T1000 (cell line): Measurements from ENCODE around the gene KRTCAP3.

ENCODE experiments used
- DNase-seq: peaks from one replicate; lab custom pipeline; 2025; ENCODE audit warnings: mixed read lengths; lab: John Stamatoyannopoulos, UW

KRTCAP3 gene

DNA sequence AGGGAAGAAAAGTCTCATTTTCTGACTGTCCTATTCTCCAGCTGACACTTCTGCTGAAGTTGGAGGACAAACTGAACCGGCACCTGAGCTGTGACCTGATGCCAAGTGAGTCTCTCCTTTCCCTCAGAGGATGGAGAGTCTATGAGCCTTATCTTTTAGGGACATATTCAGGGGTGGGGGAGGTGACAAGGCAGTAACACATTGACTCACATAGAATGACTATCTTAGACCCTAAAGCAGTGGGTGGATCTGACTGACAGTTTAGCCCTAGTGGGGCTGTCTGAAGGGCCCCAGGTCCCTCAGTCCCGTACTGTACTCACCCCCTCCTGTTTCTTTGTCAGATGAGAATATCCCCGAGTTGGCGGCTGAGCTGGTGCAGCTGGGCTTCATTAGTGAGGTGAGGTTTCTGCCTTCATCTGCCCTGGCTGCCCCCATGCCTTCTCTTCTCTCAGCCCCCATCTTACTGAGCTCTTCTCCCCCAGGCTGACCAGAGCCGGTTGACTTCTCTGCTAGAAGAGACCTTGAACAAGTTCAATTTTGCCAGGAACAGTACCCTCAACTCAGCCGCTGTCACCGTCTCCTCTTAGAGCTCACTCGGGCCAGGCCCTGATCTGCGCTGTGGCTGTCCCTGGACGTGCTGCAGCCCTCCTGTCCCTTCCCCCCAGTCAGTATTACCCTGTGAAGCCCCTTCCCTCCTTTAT is 805 bp upstream of the KRTCAP3 start:
- no peak for DNase-seq

DNA sequence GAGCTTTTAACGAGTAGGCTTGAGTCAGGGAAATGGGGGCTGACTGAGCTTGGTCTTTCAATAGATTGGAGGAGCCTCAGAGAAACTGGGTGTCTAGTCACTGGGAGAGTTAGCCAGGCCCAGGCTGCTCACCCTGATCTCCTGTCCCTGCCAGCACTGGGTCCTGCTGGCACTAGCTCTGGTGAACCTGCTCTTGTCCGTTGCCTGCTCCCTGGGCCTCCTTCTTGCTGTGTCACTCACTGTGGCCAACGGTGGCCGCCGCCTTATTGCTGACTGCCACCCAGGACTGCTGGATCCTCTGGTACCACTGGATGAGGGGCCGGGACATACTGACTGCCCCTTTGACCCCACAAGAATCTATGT is 720 bp downstream of the KRTCAP3 start:
- DNase-seq = no peak

DNA sequence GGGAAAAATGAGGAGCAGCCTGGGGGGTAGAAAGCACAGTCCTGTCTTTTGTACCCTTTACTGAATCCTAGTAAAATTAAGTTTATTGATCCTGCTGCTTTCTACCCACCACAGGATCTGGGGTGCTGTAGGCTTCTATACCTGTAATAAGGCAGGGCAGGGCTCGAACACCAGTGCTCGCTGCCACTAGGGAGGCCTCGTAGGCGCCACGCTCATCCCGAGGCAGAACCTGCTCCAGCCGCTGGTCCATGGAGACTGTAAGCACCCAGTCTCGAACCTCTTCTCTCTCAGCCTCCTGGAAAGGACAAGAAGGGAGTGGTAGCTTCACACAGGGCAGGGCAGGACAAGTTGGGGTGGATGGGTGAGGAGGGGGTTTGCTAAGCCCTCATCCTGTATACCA is 3.0 kb downstream of the KRTCAP3 start:
- no peak for DNase-seq

DNA sequence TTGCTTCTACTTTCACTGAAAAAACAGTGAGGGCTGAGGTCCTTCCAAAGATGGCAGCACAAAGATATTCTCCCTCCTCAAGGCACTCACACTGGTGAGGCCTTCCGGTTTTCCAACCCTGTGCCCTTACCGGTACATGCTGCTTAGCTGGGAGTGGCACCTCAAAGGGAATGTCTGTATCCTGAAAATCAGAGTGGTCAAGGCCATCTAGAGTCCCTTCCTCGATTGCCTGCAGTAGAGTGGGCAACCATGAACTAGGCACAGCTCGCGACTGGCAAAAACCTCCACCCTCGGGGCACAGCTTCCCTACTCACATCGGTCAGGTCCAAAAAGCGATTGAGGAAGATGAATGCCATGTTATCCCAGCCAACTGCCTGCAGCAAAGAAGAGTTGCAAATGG is 3.4 kb downstream of the KRTCAP3 start:
- no peak for DNase-seq

DNA sequence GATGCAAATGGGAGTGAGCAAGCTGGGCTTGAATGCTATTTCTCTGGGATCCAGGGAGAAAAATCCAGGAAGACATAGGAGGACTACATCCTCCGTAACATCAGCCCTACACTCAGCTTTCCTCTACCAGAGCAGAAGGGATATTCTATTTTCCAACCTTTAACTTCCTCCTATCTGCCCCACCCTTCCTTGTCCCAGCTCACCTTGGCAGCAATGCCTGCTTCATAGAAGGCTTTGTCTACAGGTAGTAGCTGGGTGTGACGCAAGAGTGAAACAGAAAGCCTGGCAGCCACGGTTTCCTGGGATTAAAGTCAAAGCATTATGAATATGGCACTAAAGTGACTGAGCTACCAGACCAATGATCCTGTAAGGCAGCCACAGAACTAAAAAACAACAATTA is 3.9 kb downstream of the KRTCAP3 start:
- DNase-seq = no peak

DNA sequence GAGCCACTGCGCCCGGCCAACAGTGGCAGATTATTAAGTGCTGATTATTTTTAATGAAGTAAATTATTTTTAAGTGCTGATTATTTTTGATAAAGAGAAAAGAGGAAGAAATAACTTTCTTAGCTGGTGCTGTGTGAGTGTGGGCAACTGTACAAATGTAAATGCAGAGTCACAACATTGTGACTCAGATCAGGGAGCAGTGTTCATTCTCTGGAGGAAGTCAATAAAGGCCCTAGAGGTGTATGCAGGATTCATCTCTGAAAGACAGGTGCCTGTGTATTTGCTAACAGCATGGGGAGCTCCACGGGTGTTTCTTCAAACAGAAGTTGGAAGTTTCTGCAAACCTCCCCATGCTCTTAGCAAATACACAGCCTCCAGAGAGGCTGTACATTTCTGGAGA is 6.2 kb downstream of the KRTCAP3 start:
- no peak for DNase-seq

DNA sequence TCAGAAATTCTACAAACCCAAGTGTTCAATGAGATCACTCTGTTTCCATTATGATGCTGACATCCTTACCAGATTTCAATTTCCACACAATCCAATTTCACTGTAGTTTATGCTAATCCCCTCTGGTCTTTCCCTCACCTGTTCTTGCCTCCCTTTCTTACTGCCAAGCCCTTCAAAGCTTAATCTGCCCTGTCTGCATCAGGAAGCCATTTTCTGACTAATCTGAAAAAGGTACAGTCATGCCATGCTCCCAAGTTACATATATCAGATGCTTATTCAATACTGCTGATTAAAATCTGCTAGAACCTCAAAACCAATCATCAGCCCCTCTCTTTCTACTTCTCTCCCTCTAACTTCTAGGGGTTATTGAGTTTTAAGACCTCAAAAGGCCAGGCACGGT is 8.9 kb downstream of the KRTCAP3 start:
- DNase-seq = no peak

DNA sequence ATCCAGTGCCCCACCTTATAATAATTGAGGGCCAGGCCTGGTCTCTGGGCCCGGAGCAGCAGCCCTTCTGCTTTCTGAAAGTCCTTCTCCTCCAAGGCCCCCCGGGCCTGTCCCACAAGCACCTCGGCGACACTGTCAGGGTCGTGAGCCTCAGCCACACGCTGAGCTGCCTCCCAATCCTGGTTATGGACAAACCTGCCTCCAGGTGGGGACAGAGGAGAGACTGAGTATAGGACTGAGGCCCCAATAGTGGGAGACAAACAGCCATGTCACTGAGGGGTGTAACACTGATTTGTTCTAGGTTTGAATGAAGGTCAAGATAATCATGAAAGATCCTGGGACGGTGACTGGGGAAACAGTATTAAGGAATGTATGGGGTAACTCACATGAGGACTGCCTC is 11.8 kb downstream of the KRTCAP3 start:
- no peak for DNase-seq

DNA sequence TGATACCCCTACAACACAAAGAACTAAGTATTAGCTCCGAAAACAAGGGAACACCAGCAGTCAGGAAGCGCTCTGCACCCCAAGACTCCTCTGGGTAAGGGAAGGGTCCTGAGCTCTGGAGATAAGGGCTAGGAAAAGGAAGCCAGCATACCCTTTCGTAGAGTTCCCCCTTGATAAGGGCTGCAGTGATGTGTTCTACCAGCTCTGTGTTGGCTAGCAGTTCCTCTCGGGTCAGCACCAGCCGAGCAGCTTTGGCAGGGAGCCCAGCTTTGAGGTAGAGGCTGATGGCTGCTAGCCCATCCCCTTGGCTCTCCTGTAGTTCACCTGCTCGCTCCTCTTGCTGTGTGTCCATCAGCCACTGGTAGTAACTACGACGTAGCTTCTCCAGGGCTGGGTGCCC is 18.9 kb downstream of the KRTCAP3 start:
- DNase-seq = no peak

DNA sequence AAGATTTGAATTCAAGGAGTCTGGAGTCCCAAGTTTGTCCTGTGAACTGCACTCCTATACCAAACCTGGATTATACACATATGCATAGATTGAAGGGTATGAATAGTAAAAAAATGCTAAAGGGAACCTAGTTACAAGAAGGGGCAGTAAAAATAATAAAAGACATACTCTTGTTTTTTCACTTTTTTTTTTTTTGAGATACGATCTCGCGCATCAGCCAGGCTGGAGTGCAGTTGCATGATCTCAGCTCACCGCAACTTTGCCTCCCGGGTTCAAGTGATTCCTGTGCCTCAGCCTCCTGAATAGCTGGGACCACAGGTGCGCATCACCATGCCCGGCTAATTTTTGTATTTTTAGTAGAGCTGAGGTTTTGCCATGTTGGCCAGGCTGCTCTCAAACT is 22.3 kb downstream of the KRTCAP3 start:
- no peak for DNase-seq

DNA sequence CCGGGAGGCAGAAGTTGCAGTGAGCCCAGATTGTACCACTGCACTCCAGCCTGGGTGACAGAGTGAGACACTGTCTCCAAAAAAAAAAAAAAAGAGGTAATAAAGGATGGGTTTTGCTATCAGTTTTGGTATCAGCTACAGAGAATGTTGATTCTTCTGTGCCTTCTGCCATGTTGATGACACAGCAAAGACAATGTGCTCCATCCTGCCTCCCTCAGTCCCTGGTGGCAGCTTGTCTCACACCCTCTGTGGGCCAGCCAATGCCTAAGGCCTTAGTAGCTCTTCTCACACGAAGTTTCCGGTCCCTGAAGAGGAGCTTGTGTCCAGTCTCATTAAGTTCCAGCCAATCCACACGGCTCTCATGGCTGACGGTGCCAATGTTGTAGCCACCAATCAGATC is 29.8 kb downstream of the KRTCAP3 start:
- no peak for DNase-seq

DNA sequence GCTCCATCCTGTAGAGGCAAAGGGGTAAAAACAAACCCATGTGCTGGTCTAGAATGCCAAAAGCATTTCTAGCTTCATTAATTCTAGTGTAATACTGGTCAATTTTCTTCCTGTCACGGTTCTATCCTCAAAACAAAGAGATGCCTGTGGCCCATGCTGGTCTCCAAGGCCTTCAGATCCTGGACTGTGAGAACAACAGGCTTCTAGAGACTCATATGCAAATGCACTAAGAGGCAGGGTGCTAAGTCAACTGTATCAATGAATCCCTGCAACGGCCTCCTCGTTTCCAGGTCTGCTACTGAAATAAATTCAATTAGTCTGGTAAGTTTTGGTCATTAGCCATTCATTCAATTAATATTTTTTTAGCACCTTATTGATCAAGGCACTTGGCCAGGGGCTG is 43.3 kb downstream of the KRTCAP3 start:
- no peak for DNase-seq

DNA sequence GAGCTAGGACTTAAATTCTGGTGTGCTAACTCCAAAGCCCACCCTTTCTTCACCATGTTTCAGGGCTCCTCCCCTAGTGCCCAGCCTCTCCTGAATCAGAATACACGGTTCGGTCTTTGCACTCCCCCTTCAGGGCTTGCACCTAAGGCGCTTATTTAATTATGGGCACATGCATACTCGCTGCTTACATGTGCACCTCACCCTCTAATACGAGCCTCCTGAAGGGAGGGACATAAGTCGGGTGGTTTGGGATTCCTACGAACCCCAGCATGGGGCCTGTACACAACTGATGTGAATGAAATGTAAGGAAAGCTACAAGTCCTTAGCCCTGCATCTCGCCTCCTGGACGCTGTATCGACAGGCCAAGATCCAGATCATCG is 46.9 kb downstream of the KRTCAP3 start:
- DNase-seq = no peak

DNA sequence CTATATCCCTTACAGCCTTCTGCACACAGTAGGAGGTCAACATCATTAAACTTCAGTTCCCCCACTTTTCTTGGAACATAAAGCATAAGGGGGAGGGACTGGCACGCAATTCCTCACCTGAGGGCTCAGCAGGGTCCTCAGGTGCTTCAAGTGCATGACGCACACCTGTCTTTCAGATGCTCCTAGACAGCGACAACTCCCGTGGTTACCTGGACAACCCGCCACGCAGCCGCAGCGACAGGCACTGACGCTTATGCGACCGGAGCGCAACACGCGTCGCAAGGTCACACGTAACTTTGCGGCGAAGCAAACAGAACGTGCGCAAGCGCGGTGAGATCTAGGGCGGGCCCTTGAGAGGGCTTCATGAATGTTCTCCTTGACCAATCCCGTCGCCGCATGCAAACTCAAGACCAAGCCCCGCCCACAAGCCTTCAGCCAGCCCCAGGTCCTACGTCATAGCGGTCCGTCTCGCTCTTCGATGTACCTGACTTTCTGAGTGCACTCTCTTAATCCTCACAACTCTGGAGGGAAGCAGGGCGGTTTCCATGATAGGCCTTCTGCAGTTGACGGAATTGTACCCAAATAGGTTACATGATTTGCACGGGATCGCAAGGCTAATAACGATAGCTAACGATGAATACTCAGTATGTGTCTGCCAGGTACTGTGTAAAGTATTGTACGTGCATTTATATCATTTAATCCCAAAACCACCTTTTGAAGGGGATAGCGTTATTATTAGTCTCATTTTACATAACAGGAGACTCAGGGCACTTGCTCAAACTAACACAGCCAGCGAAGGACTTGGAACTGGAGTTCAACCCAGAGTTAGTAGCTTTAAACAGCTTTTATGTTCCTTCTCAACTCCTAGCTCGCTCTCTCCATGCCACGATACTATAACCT is 47.6 kb downstream of the KRTCAP3 start, which contains the start of gene IFT172:
TSS of gene IFT172 (minus strand) at position 246 of the 900 bp plus-strand sequence. CDS start at position 156, 90 bp downstream.
- peak; percentile 82 for DNase-seq

DNA sequence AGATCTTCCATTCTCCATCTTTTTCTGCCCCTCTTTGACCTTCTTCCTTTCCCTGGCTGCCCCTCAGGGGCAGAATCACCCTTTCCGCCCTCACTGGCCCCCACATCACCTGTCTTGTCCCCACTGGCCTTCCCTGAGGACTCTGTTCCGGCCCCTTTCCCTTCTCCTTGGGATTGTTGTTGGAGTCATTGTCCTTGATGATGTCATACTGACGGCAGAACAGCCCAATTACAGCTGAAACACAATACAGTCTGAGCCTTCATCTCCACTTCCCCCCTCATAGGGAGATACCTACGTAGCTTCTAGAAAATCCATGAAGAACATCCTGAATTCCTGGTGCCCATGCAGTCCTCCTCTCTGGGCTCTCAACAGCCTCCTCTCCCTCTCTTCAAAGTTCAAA is 50.4 kb downstream of the KRTCAP3 start:
- no peak for DNase-seq

DNA sequence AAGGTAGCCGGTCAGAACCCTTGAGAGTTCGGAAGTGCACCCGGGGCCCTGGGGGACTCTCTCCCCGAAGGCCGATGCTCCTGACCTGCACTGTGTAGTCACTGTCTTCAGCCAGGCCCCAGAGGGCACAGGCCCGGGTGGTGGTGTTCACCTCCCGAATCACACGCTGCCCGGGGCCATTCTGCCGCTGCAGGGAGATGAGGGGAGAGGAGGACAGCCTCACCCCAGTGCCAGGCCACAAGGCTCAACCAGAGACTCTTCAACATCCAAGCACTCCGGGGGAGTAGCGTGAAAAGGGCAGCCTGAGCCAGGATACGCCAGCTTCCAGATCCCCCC is 51.7 kb downstream of the KRTCAP3 start:
- DNase-seq = no peak
